ENCODE measurements around the gene CDCA5. TPM values are rescaled to one million over a fixed set of nuclear protein-coding genes. Genes with fewer than 3 reads are reported as not detected.

CDCA5 gene
- total RNA-seq, 1 experiment from 2014 or later: 119 TPM

DNA sequence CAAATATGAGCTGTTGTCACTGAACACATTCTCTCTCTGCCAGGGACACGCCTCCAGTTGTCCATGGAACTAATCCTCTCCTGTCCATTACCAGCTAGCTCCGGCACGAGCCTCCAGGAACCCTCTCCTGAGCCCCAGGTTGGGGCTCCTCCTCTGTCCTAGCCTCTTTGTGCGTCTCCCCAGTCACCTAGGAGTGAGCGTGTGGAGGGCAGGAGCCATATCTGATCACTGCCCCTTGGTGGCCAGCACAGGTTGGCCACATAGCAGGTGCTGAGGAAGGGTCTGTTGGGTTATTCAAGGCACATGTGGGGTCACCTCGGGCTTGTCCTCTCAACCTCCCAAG, 48.0 kb upstream of the CDCA5 start:
- ChIA-PET POLR2A (ENCODE audit: low non-redundant PET) (interaction anchor here (0.5 to 0.7 kb wide), 2 partner anchors 27 to 181 kb away, joined by 3 to 5 read pairs; no protein-coding TSS in a partner anchor), CTCF (no interaction called here)
- Histone ChIP-seq H3K27me3 (replicated peaks; ENCODE audit: insufficient read depth, low read depth, low read length, poor library complexity) (no peaks in the 10 kb centered on the region), H3K27ac (ENCODE audit: low read depth, low read length, poor library complexity, severe bottlenecking) (no peak overlapping the region), H3K4me3 (ENCODE audit: low read depth, low read length, poor library complexity, severe bottlenecking) (no peak overlapping the region), H3K9me3 (ENCODE audit: low read depth, low read length, poor library complexity, severe bottlenecking) (no peaks in the 10 kb centered on the region), H3K36me3 (ENCODE audit: insufficient read depth, low read length, poor library complexity, severe bottlenecking) (peaks cover 56% of the 10 kb centered on the region), H3K4me1 (ENCODE audit: insufficient read depth, low read length, poor library complexity, severe bottlenecking) (peaks cover 17% of the 10 kb centered on the region)
- BruUV-seq (replicated peaks): no TSS peak
- no peak for DNase-seq (ENCODE audit: low spot score)
- no peak for TF ChIP-seq EZH2 (IDR thresholded peaks at IDR 0.05; ENCODE audit: borderline replicate concordance, low read depth, low read length, poor library complexity, severe bottlenecking)
- no peak for TF ChIP-seq CTCF (conservative IDR thresholded peaks at IDR 0.05; ENCODE audit: low read depth, low read length)
- intact Hi-C loops (cut with micrococcal nuclease; ENCODE audit: unreplicated experiment): no loop called here

DNA sequence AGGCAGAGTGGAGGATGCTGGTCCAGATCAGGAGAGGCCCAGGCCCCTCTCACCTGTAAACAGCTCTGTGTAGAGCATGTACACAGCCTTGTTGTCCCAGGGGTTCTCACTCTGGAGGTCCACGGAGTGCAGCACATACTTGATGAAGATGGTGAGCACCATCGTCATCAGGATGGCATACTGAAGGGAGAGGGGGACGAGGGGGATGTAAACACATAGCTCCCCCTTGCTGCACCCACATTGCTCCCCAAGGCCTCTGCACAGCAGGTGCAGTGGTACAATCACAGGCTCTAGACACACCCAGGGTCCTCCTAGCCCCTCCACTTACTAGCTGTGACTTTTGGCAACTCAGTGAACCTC, 47.6 kb upstream of the CDCA5 start:
- no TSS peak for BruUV-seq (replicated peaks)
- intact Hi-C loops (cut with micrococcal nuclease; ENCODE audit: unreplicated experiment): no loop called here
- peaks cover 60% of the 10 kb centered on the region for H3K36me3 ChIP-seq (ENCODE audit: insufficient read depth, low read length, poor library complexity, severe bottlenecking)

DNA sequence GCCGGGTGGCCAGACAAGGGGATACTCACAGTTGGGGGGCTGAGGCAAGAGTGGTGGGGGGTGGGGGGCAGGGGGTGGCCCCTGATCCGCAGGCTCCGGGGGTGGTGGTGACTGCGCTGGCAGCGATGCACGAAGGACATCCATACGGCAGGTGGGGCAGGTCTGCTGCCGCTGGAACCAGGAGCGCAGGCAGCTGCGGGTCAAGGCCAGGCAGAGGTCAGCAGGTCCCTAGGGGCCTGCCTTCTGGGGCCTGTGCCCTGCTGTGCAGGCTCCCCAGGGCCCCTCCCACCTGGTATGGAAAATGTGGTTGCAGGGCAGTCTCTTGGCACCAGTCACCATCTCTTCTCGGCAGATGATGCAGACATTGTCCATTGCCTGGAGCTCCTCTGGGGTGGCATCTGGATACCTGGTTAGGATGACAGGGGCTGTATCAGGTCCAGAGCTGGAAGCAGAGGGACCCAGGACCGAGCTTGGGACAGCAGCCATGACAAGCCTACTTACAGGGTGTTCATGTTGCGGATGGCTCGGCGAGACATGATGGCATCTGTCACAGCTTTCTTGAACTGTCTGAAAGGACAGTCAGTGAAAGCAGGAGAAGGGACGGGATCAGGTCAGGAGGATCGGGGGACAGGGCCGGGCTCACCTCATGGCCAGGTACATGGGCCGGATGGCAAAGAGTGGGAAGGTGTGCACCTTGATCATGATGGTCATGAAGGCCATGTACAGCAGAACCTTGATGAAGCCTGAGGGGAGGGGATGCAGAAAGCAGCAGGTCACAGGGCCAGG, 47.0 kb upstream of the CDCA5 start:
- Histone ChIP-seq H3K4me3 (ENCODE audit: low read depth, low read length, poor library complexity, severe bottlenecking) (no peak overlapping the region), H3K36me3 (ENCODE audit: insufficient read depth, low read length, poor library complexity, severe bottlenecking) (peaks cover 64% of the 10 kb centered on the region), H3K27me3 (replicated peaks; ENCODE audit: insufficient read depth, low read depth, low read length, poor library complexity) (no peaks in the 10 kb centered on the region), H3K27ac (ENCODE audit: low read depth, low read length, poor library complexity, severe bottlenecking) (no peak overlapping the region), H3K4me1 (ENCODE audit: insufficient read depth, low read length, poor library complexity, severe bottlenecking) (peaks cover 15% of the 10 kb centered on the region), H3K9me3 (ENCODE audit: low read depth, low read length, poor library complexity, severe bottlenecking) (no peaks in the 10 kb centered on the region)
- intact Hi-C loops (cut with micrococcal nuclease; ENCODE audit: unreplicated experiment): no loop called here
- ChIA-PET POLR2A (ENCODE audit: low non-redundant PET) (no interaction called here), CTCF (interaction anchor here (0.6 kb wide), 2 partner anchors 8 to 201 kb away, joined by 4 to 7 read pairs; no protein-coding TSS in a partner anchor)
- DNase-seq (ENCODE audit: low spot score): no peak
- BruUV-seq (replicated peaks): no TSS peak
- TF ChIP-seq EZH2 (IDR thresholded peaks at IDR 0.05; ENCODE audit: borderline replicate concordance, low read depth, low read length, poor library complexity, severe bottlenecking) (no peak), CTCF (conservative IDR thresholded peaks at IDR 0.05; ENCODE audit: low read depth, low read length) (no peak)

More for the DNA sequence above, 47.6 kb upstream of the CDCA5 start:
- Histone ChIP-seq H3K4me1 (ENCODE audit: insufficient read depth, low read length, poor library complexity, severe bottlenecking) (peaks cover 17% of the 10 kb centered on the region), H3K9me3 (ENCODE audit: low read depth, low read length, poor library complexity, severe bottlenecking) (no peaks in the 10 kb centered on the region), H3K27me3 (replicated peaks; ENCODE audit: insufficient read depth, low read depth, low read length, poor library complexity) (no peaks in the 10 kb centered on the region), H3K4me3 (ENCODE audit: low read depth, low read length, poor library complexity, severe bottlenecking) (no peak overlapping the region), H3K27ac (ENCODE audit: low read depth, low read length, poor library complexity, severe bottlenecking) (no peak overlapping the region)
- ChIA-PET POLR2A (ENCODE audit: low non-redundant PET) (interaction anchor here (0.5 kb wide), 1 partner anchor 181 kb away, joined by 5 read pairs; no protein-coding TSS in a partner anchor), CTCF (interaction anchor here (0.6 kb wide), 1 partner anchor 9 kb away, joined by 7 read pairs; no protein-coding TSS in a partner anchor)
- no peak for DNase-seq (ENCODE audit: low spot score)
- TF ChIP-seq CTCF (conservative IDR thresholded peaks at IDR 0.05; ENCODE audit: low read depth, low read length) (no peak), EZH2 (IDR thresholded peaks at IDR 0.05; ENCODE audit: borderline replicate concordance, low read depth, low read length, poor library complexity, severe bottlenecking) (no peak)
